Sigmoid colon (tissue), 7 donors: Measurements from ENCODE around the gene TET1. TPM values are rescaled to one million over a fixed set of nuclear protein-coding genes. Genes with fewer than 3 reads are reported as not detected.
"Not testable (repeated sequence)": the region's sequence is repeated elsewhere in the genome, so short reads cannot be mapped to it uniquely, and the experiment has no call there.

ENCODE experiments used
- DNase-seq: peaks from one replicate; pipeline ENCODE4 v3.0.0-alpha.2; 2019
- H3K27ac ChIP-seq, 4 donors: fragments of 200-600 bp; sonication (generic); one replicate each; pipeline ENCODE4 v1.5.1; 2016 to 2019; ENCODE audit warnings: mild to moderate bottlenecking in 1 of 4
- H3K27me3 ChIP-seq, 3 donors: fragments of 200-600 bp; sonication (generic); one replicate each; pipeline ENCODE4 v1.5.1; 2019; ENCODE audit warnings: mild to moderate bottlenecking in 1 of 3
- H3K36me3 ChIP-seq, 4 donors: fragments of 200-600 bp; sonication (generic); one replicate each; pipeline ENCODE4 v1.5.1; 2016 to 2019
- H3K4me1 ChIP-seq, 4 donors: fragments of 200-600 bp; sonication (generic); one replicate each; pipeline ENCODE4 v1.5.1; 2017 to 2019
- H3K4me3 ChIP-seq, 4 donors: fragments of 200-600 bp; sonication (generic); one replicate each; pipeline ENCODE4 v1.5.1; 2017 to 2019; ENCODE audit warnings: mild to moderate bottlenecking in 2 of 4, moderate library complexity in 1 of 4
- H3K9me3 ChIP-seq, 4 donors: fragments of 200-600 bp in 3 of 4; sonication (generic) in 3 of 4; one replicate each; pipeline versions ENCODE4 v1.5.1 to v1.6.1; 2013 to 2019
- EP300 ChIP-seq, 4 donors: sonication (generic); formaldehyde crosslinking; IDR thresholded peaks; one replicate each; pipeline ENCODE4 v1.6.1; 2017; ENCODE audit warnings: antibody characterized with exemption in 4 of 4
- POLR2A ChIP-seq, 2 donors: fragments of 450-650 bp; IDR thresholded peaks; one replicate each; pipeline ENCODE4 v1.6.1; 2016; ENCODE audit warnings: antibody characterized with exemption in 2 of 2, mild to moderate bottlenecking in 2 of 2, moderate library complexity in 2 of 2
- POLR2AphosphoS5 ChIP-seq, 4 donors: sonication (generic); formaldehyde crosslinking; IDR thresholded peaks; one replicate each; pipeline ENCODE4 v1.6.1; 2017; ENCODE audit warnings: antibody characterized with exemption in 4 of 4
- WGBS, 2 donors: extraction: QIAGEN DNeasy Blood & Tissue Kit; methylation state at CpG; one replicate each; pipeline ENCODE4 v1.1.7; 2013; 5-methylcytosine and 5-hydroxymethylcytosine counted together
- intact Hi-C: fragments of 100-400 bp; cut with DNase I; formaldehyde crosslinking; loops from one replicate; pipeline ENCODE4 v1.15.1; 2023
- polyA plus RNA-seq, 3 donors: library from polyadenylated mRNA; stranded (reverse); fragments of 200-250 nt; gene quantifications; one replicate each; pipeline ENCODE4 v1.2.3, GENCODE V29; 2013
- total RNA-seq, 4 donors: library from RNA; depleted of rRNA; stranded (reverse); fragments of >200 nt; gene quantifications; one replicate each; pipeline ENCODE4 v1.1.0, GENCODE V29; 2016
- TF ChIP-seq, protein P1 (sequence below), 4 experiments: fragments of 450-650 bp in 3 of 4; fragments of 200-600 bp in 1 of 4; IDR thresholded peaks; one replicate each; pipeline ENCODE4 v1.5.1; 2016 to 2019; ENCODE audit warnings: antibody characterized with exemption in 4 of 4, mild to moderate bottlenecking in 3 of 4, moderate library complexity in 2 of 4
- donor health status: healthy with polysubstance abuse.
- donor health status: Bipolar disorder and iron deficiency.
- donor health status: healthy.

TET1 gene
- total and polyA plus RNA-seq, 7 donors = under 0.01 to 8.9 (median 6.5) TPM; not detected in 1

DNA sequence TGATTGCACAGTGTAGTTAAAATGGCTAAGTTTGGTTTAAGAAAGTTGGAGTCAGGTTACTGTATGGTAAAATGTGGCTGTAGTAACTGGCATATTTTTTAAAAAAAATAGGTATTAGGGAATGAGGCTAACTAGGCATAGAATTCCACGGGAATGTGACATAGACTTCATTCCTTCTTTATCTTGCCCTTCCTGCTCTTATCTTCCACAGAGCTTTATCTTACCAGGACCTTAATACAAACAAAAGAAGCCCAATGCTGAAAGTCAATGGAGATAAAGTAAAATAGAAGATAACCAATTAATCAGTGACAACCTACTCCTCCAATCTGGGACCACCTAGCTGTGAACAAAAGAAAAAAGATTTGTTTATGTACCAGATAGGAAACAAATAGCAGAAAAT lies 58.1 kb downstream of the TET1 start:
- WGBS, 2 donors = 0% methylated on average over 1 of the region's 1 CpG

DNA sequence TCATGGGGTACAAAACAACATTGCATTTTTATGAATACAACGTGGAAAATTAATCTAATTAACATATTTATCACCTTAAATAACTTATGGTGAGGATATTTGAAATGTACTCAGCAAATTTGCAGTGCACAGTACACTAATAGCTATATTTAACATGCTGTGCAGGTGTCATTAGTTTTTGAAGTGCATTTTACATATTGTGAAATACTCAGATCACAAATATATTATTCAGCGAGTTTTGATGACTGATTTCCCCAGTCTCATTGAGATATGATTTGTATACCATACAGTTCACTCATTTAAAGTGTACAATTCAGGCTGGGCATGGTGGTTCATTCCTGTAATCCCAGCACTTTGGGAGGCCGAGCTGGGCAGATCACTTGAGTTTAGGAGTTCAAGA lies 59.5 kb downstream of the TET1 start:
- Histone ChIP-seq H3K4me1 (no peaks in the 10 kb centered on the region), H3K27ac (no peak overlapping the region), H3K4me3 (no peak overlapping the region), H3K9me3 (no peaks in the 10 kb centered on the region), H3K36me3 (no peaks in the 10 kb centered on the region), H3K27me3 (no peaks in the 10 kb centered on the region)
- no peak for DNase-seq
- TF ChIP-seq EP300 (IDR thresholded peaks at IDR 0.05) (no peak), POLR2A (IDR thresholded peaks at IDR 0.05) (no peak), POLR2AphosphoS5 (IDR thresholded peaks at IDR 0.05) (no peak)
- TF ChIP-seq, protein P1, sequence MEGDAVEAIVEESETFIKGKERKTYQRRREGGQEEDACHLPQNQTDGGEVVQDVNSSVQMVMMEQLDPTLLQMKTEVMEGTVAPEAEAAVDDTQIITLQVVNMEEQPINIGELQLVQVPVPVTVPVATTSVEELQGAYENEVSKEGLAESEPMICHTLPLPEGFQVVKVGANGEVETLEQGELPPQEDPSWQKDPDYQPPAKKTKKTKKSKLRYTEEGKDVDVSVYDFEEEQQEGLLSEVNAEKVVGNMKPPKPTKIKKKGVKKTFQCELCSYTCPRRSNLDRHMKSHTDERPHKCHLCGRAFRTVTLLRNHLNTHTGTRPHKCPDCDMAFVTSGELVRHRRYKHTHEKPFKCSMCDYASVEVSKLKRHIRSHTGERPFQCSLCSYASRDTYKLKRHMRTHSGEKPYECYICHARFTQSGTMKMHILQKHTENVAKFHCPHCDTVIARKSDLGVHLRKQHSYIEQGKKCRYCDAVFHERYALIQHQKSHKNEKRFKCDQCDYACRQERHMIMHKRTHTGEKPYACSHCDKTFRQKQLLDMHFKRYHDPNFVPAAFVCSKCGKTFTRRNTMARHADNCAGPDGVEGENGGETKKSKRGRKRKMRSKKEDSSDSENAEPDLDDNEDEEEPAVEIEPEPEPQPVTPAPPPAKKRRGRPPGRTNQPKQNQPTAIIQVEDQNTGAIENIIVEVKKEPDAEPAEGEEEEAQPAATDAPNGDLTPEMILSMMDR (IDR thresholded peaks at IDR 0.05) = no peak
- intact Hi-C loops = no loop called here
- 81 to 92% methylated on average over 3 of the region's 3 CpGs for WGBS, 2 donors

More for the DNA sequence above, 58.1 kb downstream of the TET1 start:
- DNase-seq = no peak
- intact Hi-C loops = no loop called here
- no peaks in the 10 kb centered on the region for H3K9me3 ChIP-seq
- no peaks in the 10 kb centered on the region for H3K27me3 ChIP-seq
- H3K4me1 ChIP-seq = no peaks in the 10 kb centered on the region
- H3K36me3 ChIP-seq = no peaks in the 10 kb centered on the region
- no peak overlapping the region for H3K27ac ChIP-seq
- H3K4me3 ChIP-seq = no peak overlapping the region
- TF ChIP-seq POLR2AphosphoS5 (IDR thresholded peaks at IDR 0.05) = no peak
- TF ChIP-seq, protein P1 (IDR thresholded peaks at IDR 0.05) = no peak
- TF ChIP-seq EP300 (IDR thresholded peaks at IDR 0.05) = no peak
- TF ChIP-seq POLR2A (IDR thresholded peaks at IDR 0.05) = no peak

DNA sequence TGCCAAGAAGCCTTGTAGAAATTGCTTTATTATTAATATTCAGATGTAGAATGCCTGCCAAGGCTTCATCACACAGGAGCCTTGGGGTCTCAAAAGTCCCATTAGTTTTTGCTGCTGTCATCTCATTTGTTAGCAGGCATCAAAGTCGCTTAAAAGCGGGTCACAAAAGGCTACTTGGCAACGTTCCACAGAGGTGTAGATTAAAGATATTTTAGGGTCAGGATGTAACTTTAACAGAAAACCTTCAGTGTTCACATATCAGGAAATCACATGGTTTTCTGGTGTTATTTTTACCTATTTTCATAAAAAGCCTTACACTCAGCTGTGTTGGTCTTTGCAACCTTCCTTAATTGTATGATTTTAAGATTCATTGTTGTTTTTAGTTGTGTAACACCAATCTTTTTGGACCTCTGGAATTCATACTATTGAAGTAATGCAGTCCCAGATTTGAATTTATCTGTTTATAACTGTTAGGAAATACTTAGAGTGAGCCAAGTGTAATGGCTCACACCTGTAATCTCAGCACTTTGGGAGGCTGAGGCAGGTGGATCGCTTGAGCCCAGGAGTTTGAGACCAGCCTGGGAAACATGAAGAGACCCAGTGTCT lies 65.3 kb downstream of the TET1 start:
- Histone ChIP-seq H3K27me3 (no peaks in the 10 kb centered on the region), H3K4me3 (no peak overlapping the region), H3K4me1 (peaks cover 0 to 10% (median 0%) of the 10 kb centered on the region in 4 donors), H3K36me3 (no peaks in the 10 kb centered on the region), H3K9me3 (no peaks in the 10 kb centered on the region), H3K27ac (no peak overlapping the region)
- intact Hi-C loops = no loop called here
- WGBS, 2 donors = 55 to 85% methylated on average over 4 of the region's 4 CpGs
- no peak for DNase-seq
- TF ChIP-seq, protein P1 (IDR thresholded peaks at IDR 0.05) = no peak
- TF ChIP-seq EP300 (IDR thresholded peaks at IDR 0.05) = no peak

DNA sequence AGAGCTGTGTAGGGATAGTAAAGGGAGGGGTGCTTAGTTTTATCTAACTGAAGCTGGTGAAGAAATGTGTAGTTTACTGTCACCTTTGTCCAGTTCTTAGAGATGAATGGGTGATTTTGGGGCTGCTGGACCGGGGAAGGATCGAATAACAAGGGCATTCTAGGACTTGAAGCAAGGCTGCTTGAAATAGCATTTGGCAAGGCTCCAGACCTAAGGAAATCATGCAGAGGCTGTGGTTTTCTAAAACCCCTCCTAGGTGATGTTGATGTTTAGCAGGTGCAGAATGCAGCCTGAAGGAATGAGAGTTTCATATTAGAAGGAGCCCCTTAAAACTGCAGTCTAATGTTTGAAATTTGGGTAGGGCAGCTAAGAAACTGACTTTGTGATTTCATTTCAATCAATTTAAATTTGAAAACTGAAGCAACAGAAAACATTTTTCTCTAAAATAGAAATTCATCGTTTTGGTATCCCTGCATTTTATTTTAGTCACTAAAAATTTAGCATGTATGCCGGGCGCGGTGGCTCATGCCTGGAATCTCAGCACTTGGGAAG lies 68.5 kb downstream of the TET1 start:
- TF ChIP-seq POLR2A (IDR thresholded peaks at IDR 0.05) (no peak), POLR2AphosphoS5 (IDR thresholded peaks at IDR 0.05) (no peak), EP300 (IDR thresholded peaks at IDR 0.05) (no peak)
- TF ChIP-seq, protein P1 (IDR thresholded peaks at IDR 0.05) = no peak
- H3K27me3 ChIP-seq = no peaks in the 10 kb centered on the region
- peaks cover 0 to 10% (median 0%) of the 10 kb centered on the region in 4 donors for H3K4me1 ChIP-seq
- intact Hi-C loops = no loop called here
- no peak overlapping the region for H3K27ac ChIP-seq
- DNase-seq = no peak
- H3K4me3 ChIP-seq = no peak overlapping the region
- H3K36me3 ChIP-seq = no peaks in the 10 kb centered on the region
- H3K9me3 ChIP-seq = no peaks in the 10 kb centered on the region
- 65 to 71% methylated on average over 6 of the region's 6 CpGs for WGBS, 2 donors

DNA sequence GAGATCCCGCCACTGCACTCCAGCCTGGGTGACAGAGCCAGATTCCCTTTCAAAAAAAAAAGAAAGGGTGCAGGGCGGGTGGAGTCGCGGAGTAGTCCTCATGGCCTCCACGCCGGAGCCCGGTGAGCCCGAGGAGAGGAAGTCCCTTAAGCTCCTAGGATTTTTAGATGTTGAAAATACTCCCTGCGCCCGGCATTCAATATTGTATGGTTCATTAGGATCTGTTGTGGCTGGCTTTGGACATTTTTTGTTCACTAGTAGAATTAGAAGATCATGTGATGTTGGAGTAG lies 72.1 kb downstream of the TET1 start:
- H3K9me3 ChIP-seq, intact Hi-C loops, H3K4me3 ChIP-seq, DNase-seq, H3K27me3 ChIP-seq, H3K27ac ChIP-seq, H3K36me3 ChIP-seq: not testable (repeated sequence)
- 97 to 98% methylated on average over 10 of the region's 10 CpGs for WGBS, 2 donors
- peaks cover 0 to 10% (median 0%) of the 10 kb centered on the region in 4 donors for H3K4me1 ChIP-seq
